ENCODE results near the gene DPP6. TPM values are rescaled to one million over a fixed set of nuclear protein-coding genes. Genes with fewer than 3 reads are reported as not detected.

DPP6 gene
- total RNA-seq, 4 donors from 2014 or later = 0.60 to 1.7 (median 1.6) TPM; not detected in 1

DNA sequence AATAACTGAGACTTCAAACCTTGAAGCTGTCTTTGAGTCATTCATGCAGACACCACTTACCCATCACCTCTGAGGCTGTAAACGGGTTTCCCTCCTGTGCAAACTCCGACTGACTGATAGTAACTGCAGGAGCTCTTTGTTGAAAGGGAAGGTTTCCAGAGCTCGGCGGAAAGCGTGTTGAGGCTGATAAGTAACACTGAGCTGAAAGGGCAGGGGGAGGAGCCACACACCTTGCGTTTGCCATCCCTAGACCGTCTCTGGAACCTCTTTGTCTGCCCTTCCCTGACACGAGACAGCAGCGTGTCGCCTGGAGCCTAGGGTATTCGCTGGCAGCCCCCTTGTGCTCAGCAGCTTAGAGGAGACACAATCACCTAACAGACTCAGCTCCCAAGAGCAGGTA is 816.7 kb downstream of the DPP6 start:
- H3K4me3 ChIP-seq = no peak overlapping the region
- no peak for DNase-seq (ENCODE audit: low spot score in 2 of 2)
- H3K36me3 ChIP-seq = no peaks in the 10 kb centered on the region
- no peak for TF ChIP-seq EP300 (IDR thresholded peaks at IDR 0.05)
- no peak for TF ChIP-seq POLR2A (IDR thresholded peaks at IDR 0.05)
- TF ChIP-seq, protein P1, sequence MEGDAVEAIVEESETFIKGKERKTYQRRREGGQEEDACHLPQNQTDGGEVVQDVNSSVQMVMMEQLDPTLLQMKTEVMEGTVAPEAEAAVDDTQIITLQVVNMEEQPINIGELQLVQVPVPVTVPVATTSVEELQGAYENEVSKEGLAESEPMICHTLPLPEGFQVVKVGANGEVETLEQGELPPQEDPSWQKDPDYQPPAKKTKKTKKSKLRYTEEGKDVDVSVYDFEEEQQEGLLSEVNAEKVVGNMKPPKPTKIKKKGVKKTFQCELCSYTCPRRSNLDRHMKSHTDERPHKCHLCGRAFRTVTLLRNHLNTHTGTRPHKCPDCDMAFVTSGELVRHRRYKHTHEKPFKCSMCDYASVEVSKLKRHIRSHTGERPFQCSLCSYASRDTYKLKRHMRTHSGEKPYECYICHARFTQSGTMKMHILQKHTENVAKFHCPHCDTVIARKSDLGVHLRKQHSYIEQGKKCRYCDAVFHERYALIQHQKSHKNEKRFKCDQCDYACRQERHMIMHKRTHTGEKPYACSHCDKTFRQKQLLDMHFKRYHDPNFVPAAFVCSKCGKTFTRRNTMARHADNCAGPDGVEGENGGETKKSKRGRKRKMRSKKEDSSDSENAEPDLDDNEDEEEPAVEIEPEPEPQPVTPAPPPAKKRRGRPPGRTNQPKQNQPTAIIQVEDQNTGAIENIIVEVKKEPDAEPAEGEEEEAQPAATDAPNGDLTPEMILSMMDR (IDR thresholded peaks at IDR 0.05) = no peak
- H3K27me3 ChIP-seq = no peaks in the 10 kb centered on the region
- H3K27ac ChIP-seq = no peak overlapping the region
- 6 to 16% methylated on average over 11 of the region's 11 CpGs for WGBS, 2 donors
- no peaks in the 10 kb centered on the region for H3K4me1 ChIP-seq
- no peaks in the 10 kb centered on the region for H3K9me3 ChIP-seq

DNA sequence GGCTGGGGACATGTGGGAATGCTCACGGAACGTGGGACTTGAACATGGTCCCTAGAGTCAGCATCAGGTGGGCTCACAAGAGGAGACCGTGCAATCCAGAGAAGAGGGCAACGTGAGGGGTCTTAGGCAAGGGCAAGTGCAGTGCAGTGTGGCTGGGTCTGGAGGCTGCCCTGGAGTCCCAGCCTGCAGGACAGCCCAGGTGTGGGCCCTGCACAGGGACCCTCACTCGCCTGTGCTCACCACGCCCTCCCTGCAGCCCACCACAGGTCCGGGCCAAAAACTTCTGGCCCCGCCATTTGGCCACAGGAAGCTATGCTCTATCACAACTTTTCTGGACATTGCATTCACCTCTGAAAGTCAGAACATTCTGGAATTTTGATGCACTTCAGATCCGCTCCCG is 817.2 kb downstream of the DPP6 start:
- 85 to 86% methylated on average over 10 of the region's 10 CpGs for WGBS, 2 donors
- no peaks in the 10 kb centered on the region for H3K4me1 ChIP-seq
- DNase-seq (ENCODE audit: low spot score in 2 of 2) = no peak

DNA sequence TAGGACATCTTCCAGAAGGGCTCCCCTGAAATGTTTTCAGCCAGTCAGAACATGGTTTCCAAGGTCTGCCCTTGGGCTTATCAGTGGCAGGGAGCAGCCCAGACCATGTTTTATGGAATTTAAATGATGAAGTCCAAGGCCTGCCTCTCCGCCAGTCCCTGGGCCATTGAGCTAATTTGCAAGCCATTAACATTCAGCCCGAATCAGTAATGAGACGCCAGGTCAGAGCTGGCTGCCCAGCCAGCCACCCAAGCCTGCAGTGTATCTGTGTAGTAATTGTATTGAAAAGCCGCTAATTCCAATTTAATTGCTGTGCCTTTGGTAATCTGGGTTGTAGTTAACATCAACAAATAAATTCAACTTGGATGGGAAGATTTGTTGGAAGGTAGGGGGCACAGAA is 819.3 kb downstream of the DPP6 start:
- no peak for DNase-seq (ENCODE audit: low spot score in 2 of 2)
- no peak for TF ChIP-seq EP300 (IDR thresholded peaks at IDR 0.05)
- TF ChIP-seq, protein P1 (IDR thresholded peaks at IDR 0.05) = no peak
- TF ChIP-seq POLR2A (IDR thresholded peaks at IDR 0.05) = no peak
- no peaks in the 10 kb centered on the region for H3K9me3 ChIP-seq
- H3K4me3 ChIP-seq = no peak overlapping the region
- no peaks in the 10 kb centered on the region for H3K4me1 ChIP-seq
- H3K27me3 ChIP-seq = no peaks in the 10 kb centered on the region
- WGBS, 2 donors = 74 to 76% methylated on average over 4 of the region's 4 CpGs
- H3K36me3 ChIP-seq = no peaks in the 10 kb centered on the region
- no peak overlapping the region for H3K27ac ChIP-seq

More for the DNA sequence above, 817.2 kb downstream of the DPP6 start:
- TF ChIP-seq EP300 (IDR thresholded peaks at IDR 0.05) = no peak
- TF ChIP-seq, protein P1 (IDR thresholded peaks at IDR 0.05) = no peak
- no peak for TF ChIP-seq POLR2A (IDR thresholded peaks at IDR 0.05)
- no peaks in the 10 kb centered on the region for H3K9me3 ChIP-seq
- no peak overlapping the region for H3K4me3 ChIP-seq
- no peaks in the 10 kb centered on the region for H3K36me3 ChIP-seq
- no peak overlapping the region for H3K27ac ChIP-seq
- no peaks in the 10 kb centered on the region for H3K27me3 ChIP-seq

DNA sequence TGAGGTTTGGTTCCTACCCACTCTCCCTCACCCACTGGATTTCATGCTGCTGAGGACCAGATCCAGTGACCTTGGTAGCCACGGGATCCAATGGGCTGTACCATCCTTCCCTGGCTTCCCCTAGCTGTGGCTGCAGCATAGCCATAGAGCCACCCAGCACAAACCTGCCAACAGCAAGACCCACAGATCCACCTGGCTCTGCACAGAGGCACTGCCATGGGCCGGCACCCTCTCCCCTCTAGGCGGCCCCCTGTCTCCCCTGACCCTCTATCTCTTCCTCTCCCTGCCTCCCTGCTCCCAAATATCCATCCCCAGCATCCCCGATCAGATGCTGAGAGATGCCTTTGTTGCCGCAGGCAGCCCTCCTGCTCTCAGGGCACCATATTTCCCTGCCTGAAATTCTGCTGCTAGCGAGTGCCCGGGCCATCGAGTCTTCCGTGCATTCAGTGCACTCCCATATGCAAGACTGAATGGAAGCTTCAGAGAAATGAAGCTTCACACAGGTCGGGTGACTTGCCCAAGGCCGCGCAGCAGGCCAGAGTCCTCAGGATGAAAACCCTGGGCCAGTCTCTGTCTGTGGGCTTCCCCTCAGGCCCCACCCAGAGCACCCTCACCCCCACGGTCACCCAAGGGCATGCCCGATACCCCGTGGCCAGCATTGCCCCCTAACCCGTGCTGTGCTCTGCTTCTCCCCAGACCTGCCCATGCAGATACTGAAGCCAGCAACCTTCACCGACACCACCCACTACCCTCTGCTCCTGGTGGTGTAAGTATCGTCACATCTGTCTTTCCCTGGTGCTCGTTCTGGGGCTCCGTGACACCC is 819.9 kb downstream of the DPP6 start:
- TF ChIP-seq POLR2A (IDR thresholded peaks at IDR 0.05) (no peak), EP300 (IDR thresholded peaks at IDR 0.05) (no peak)
- TF ChIP-seq, protein P1 (IDR thresholded peaks at IDR 0.05) = no peak
- no peak for DNase-seq (ENCODE audit: low spot score in 2 of 2)
- Histone ChIP-seq H3K27me3 (no peaks in the 10 kb centered on the region), H3K4me1 (no peaks in the 10 kb centered on the region), H3K36me3 (no peaks in the 10 kb centered on the region), H3K27ac (no peak overlapping the region), H3K9me3 (no peaks in the 10 kb centered on the region), H3K4me3 (no peak overlapping the region)
- 83 to 88% methylated on average over 20 of the region's 20 CpGs for WGBS, 2 donors

DNA sequence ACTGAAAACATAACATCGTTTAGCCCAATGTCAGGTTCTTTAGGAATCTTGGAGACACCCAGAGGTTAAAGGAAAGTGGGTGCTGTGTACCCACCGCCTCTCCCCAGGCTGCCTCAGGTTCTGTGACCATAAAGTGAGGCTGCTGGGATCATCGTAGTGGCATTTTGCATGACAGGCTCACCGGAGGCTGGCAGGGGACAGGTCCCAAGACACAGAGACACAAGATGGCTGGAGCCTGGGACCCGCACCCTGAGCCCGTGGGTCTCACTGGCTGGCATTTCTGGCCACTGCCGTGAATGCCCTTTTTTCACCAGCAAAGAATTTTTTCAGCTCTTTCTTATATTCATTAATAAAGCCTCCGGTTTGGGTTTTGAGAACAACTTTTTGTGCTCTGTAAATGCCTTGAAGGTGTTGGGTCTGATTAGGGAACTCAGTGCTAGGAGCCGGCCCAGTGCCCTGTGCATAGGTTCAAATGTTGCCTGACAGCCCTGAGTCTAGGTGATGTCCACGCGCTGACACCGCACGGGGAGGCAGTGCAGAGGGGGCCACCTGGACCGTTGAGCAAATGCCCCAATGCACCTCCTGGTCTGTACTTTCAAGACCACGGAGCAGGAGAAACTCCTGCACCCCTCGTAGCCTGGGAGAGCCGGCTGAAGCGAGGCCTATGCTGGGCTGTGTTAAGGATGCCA is 820.8 kb downstream of the DPP6 start:
- Histone ChIP-seq H3K4me3 (no peak overlapping the region), H3K36me3 (no peaks in the 10 kb centered on the region), H3K27me3 (no peaks in the 10 kb centered on the region), H3K4me1 (no peaks in the 10 kb centered on the region), H3K27ac (no peak overlapping the region), H3K9me3 (no peaks in the 10 kb centered on the region)
- 82 to 84% methylated on average over 16 to 18 of the region's 18 CpGs for WGBS, 2 donors
- no peak for DNase-seq (ENCODE audit: low spot score in 2 of 2)
- TF ChIP-seq POLR2A (IDR thresholded peaks at IDR 0.05) (no peak), EP300 (IDR thresholded peaks at IDR 0.05) (no peak)
- TF ChIP-seq, protein P1 (IDR thresholded peaks at IDR 0.05) = no peak

Data from tibial nerve (tissue), 4 donors.